ENCODE results near the gene ERO1A. TPM values are rescaled to one million over a fixed set of nuclear protein-coding genes. Genes with fewer than 3 reads are reported as not detected.

The ERO1A gene
- total and polyA plus RNA-seq, 9 of the 15 experiments (the other 6 are each of a cell fraction or from before 2014, with no cell fraction given): 11.0 to 46.2 (median 27.6) TPM

GRCh38 chr14:52695481-52696091 is at the start of gene ERO1A (continued):
- TF ChIP-seq REST (IDR thresholded peaks at IDR 0.05; ENCODE audit: borderline replicate concordance) (peak; percentile 46), REST (CRISPR knock-in tag; IDR thresholded peaks at IDR 0.05; ENCODE audit: low read depth) (no peak), DNMT1 (IDR thresholded peaks at IDR 0.05) (no peak), ZNF583 (CRISPR knock-in tag; IDR thresholded peaks at IDR 0.05) (no peak), ZNF263 (CRISPR knock-in tag; IDR thresholded peaks at IDR 0.05; ENCODE audit: borderline replicate concordance) (no peak), GABPB1 (CRISPR knock-in tag; IDR thresholded peaks at IDR 0.05) (no peak), ZNF174 (CRISPR knock-in tag; IDR thresholded peaks at IDR 0.05) (no peak), NFE2 (IDR thresholded peaks at IDR 0.05; ENCODE audit: low read depth) (no peak), MAFK (IDR thresholded peaks at IDR 0.05; ENCODE audit: low read length) (no peak), YY1 (IDR thresholded peaks at IDR 0.05; ENCODE audit: borderline replicate concordance in 1 of 3, control insufficient read depth in 1 of 3, extremely low read depth in 1 of 3, insufficient read depth in 3 of 3, insufficient read length in 1 of 3, insufficient replicate concordance in 2 of 3, low read depth in 1 of 3, low read length in 2 of 3) (peak in 1 of 3 experiments; percentile 57), RFX5 (IDR thresholded peaks at IDR 0.05; ENCODE audit: low read depth, low read length) (no peak), SAFB2 (IDR thresholded peaks at IDR 0.05; ENCODE audit: borderline replicate concordance, low read depth, low read length, severe bottlenecking) (no peak), POLR3G (IDR thresholded peaks at IDR 0.05; ENCODE audit: extremely low read depth, insufficient read length, insufficient replicate concordance) (no peak), TAF15 (IDR thresholded peaks at IDR 0.05; ENCODE audit: low read depth, low read length) (no peak), TCF15 (CRISPR knock-in tag; IDR thresholded peaks at IDR 0.05) (no peak), CBX3 (IDR thresholded peaks at IDR 0.05; ENCODE audit: borderline replicate concordance in 1 of 2, low read length in 2 of 2) (no peak), EWSR1 (IDR thresholded peaks at IDR 0.05; ENCODE audit: borderline replicate concordance, low read depth, partially characterized antibody) (no peak), PTRF (tag; IDR thresholded peaks at IDR 0.05) (no peak), PREB (CRISPR knock-in tag; IDR thresholded peaks at IDR 0.05) (no peak)

Measured in K562 (cell line).